ENCODE results near the gene CHD3. TPM values are rescaled to one million over a fixed set of nuclear protein-coding genes. Genes with fewer than 3 reads are reported as not detected.

The CHD3 gene
- total and polyA plus RNA-seq, 2 experiments from 2014 or later: 2.9 to 9.7 TPM

- no peaks in the 10 kb centered on the region for H4K20me1 ChIP-seq (replicated peaks; ENCODE audit: insufficient read depth)
- peak overlapping the region; percentile 54; the same call in 1 of the 3 replicates for H3K4me3 Mint-ChIP-seq
- H2AFZ ChIP-seq: peak overlapping the region; percentile 92
Measured at GRCh38 chr17:7885367-7886226, 3.0 kb upstream of the CHD3 start.

More at GRCh38 chr17:7885367-7886226, 3.0 kb upstream of the CHD3 start:
- Histone ChIP-seq H3K9me2 (ENCODE audit: insufficient read depth) (no peaks in the 10 kb centered on the region), H3K4me1 (ENCODE audit: insufficient read depth) (peaks cover 46% of the 10 kb centered on the region), H3K36me3 (ENCODE audit: insufficient read depth) (0 out of 2 replicates have a peak, but pooled peaks cover 3% of the 10 kb centered on the region), H3F3A (replicated peaks; ENCODE audit: low read depth) (peaks cover 8% of the 10 kb centered on the region), H3K27ac (ENCODE audit: low read depth) (no peak overlapping the region), H3K79me2 (replicated peaks; ENCODE audit: insufficient read depth) (no peaks in the 10 kb centered on the region), H3K27me3 (ENCODE audit: insufficient read depth) (peaks cover 72% of the 10 kb centered on the region), H3K4me2 (peak overlapping the region; percentile 88), H3K4me3 (peak overlapping the region; percentile 65)
- Mint-ChIP-seq H3K27me3 (ENCODE audit: insufficient read depth, low read depth, poor library complexity) (peaks cover 9% of the 10 kb centered on the region), H3K4me1 (peaks cover 3% of the 10 kb centered on the region; the same call in 2 of the 3 replicates), H3K27ac (no peak overlapping the region), H3K9me3 (no peaks in the 10 kb centered on the region; the same call in 2 of the 3 replicates), H3K36me3 (ENCODE audit: low read depth) (no peaks in the 10 kb centered on the region; the same call in 2 of the 3 replicates)
- peak; percentile 20 for ATAC-seq
- DNase-seq (ENCODE audit: low spot score): peak; percentile 72
- TF ChIP-seq NANOG (IDR thresholded peaks at IDR 0.05; ENCODE audit: borderline replicate concordance) (no peak), CREB1 (CRISPR knock-in tag; IDR thresholded peaks at IDR 0.05; ENCODE audit: low read depth) (no peak), EZH2 (IDR thresholded peaks at IDR 0.05; ENCODE audit: low read depth, unreplicated experiment) (no peak), EZH2phosphoT487 (IDR thresholded peaks at IDR 0.05; ENCODE audit: unreplicated experiment) (no peak), STAT1 (IDR thresholded peaks at IDR 0.05; ENCODE audit: unreplicated experiment) (no peak), ZNF462 (CRISPR knock-in tag; IDR thresholded peaks at IDR 0.05) (no peak), CTCF (conservative IDR thresholded peaks at IDR 0.05; ENCODE audit: low read depth in 2 of 2) (no peak), JUNB (IDR thresholded peaks at IDR 0.05; ENCODE audit: unreplicated experiment) (no peak), ZNF331 (CRISPR knock-in tag; IDR thresholded peaks at IDR 0.05; ENCODE audit: low read depth) (no peak)

Measured in GM23338 (cell line).